Trophoblast cell (in vitro differentiated cells and primary cell): ENCODE results near the gene MEIOSIN.

Experiments
- DNase-seq, 2 donors: peaks; one replicate each; pipeline ENCODE4 v3.0.0-alpha.2; 2016
- H2AFZ ChIP-seq: 2 replicates; pipeline ENCODE4 v1.6.1; 2013; ENCODE audit warnings: low read length, moderate library complexity, mild to moderate bottlenecking; ENCODE audit not compliant: insufficient read depth, poor library complexity
- H2AK5ac ChIP-seq: 2 replicates; pipeline ENCODE4 v1.6.1; 2013; ENCODE audit warnings: mild to moderate bottlenecking, low read length
- H2BK120ac ChIP-seq: 2 replicates; pipeline ENCODE4 v1.6.1; 2013; ENCODE audit warnings: low read length, mild to moderate bottlenecking, moderate library complexity; ENCODE audit not compliant: insufficient read depth, poor library complexity
- H2BK12ac ChIP-seq: 2 replicates; pipeline ENCODE4 v1.6.1; 2013; ENCODE audit warnings: mild to moderate bottlenecking, low read length, moderate library complexity
- H2BK5ac ChIP-seq: 2 replicates; pipeline ENCODE4 v1.6.1; 2013; ENCODE audit warnings: low read length, low read depth, moderate library complexity, mild to moderate bottlenecking; ENCODE audit not compliant: poor library complexity
- H3K14ac ChIP-seq: 2 replicates; pipeline ENCODE4 v1.6.1; 2013; ENCODE audit warnings: mild to moderate bottlenecking, low read length
- H3K18ac ChIP-seq: 2 replicates; pipeline ENCODE4 v1.6.1; 2013; ENCODE audit warnings: mild to moderate bottlenecking, low read length
- H3K23ac ChIP-seq: 2 replicates; pipeline ENCODE4 v1.6.1; 2013; ENCODE audit warnings: low read length
- H3K27ac ChIP-seq: 2 replicates; pipeline ENCODE4 v1.5.1; 2013; ENCODE audit warnings: low read depth, mild to moderate bottlenecking, inconsistent platforms, low read length, moderate library complexity
- H3K27me3 ChIP-seq: 2 replicates; pipeline ENCODE4 v1.6.1; 2013; ENCODE audit warnings: inconsistent platforms, mild to moderate bottlenecking, low read length, moderate library complexity; ENCODE audit not compliant: insufficient read depth
- H3K36me3 ChIP-seq, 2 experiments: 1 replicate in 1 of 2; 2 replicates in 1 of 2; pipeline ENCODE4 v1.6.1; 2013; ENCODE audit warnings: low read length in 2 of 2, mild to moderate bottlenecking in 2 of 2, moderate library complexity in 1 of 2; ENCODE audit not compliant: insufficient read depth in 2 of 2, control insufficient read depth in 1 of 2
- H3K4ac ChIP-seq: 2 replicates; pipeline ENCODE4 v1.6.1; 2013; ENCODE audit warnings: low read depth, mild to moderate bottlenecking, low read length, moderate library complexity
- H3K4me1 ChIP-seq, 2 experiments: 1 replicate in 1 of 2; 2 replicates in 1 of 2; pipeline ENCODE4 v1.6.1; 2013; ENCODE audit warnings: low read length in 2 of 2, mild to moderate bottlenecking in 2 of 2, moderate library complexity in 1 of 2; ENCODE audit not compliant: insufficient read depth in 2 of 2, control insufficient read depth in 1 of 2
- H3K4me2 ChIP-seq: 2 replicates; pipeline ENCODE4 v1.6.1; 2013; ENCODE audit warnings: inconsistent platforms, mild to moderate bottlenecking, low read length, moderate library complexity
- H3K4me3 ChIP-seq: 2 replicates; pipeline ENCODE4 v1.5.1; 2013; ENCODE audit warnings: mild to moderate bottlenecking, low read depth, low read length, inconsistent platforms
- H3K79me1 ChIP-seq: one replicate; pipeline ENCODE4 v1.6.1; 2013; ENCODE audit warnings: low read length
- H3K79me2 ChIP-seq: 2 replicates; pipeline ENCODE4 v1.6.1; 2013; ENCODE audit warnings: low read length, mild to moderate bottlenecking; ENCODE audit not compliant: control insufficient read depth, insufficient read depth, poor library complexity
- H3K9ac ChIP-seq: 2 replicates; pipeline ENCODE4 v1.6.1; 2013; ENCODE audit warnings: mild to moderate bottlenecking, low read length
- H3K9me3 ChIP-seq: 2 replicates; pipeline ENCODE4 v1.6.1; 2013; ENCODE audit warnings: low read depth, mild to moderate bottlenecking, control low read depth, inconsistent platforms, low read length; ENCODE audit not compliant: insufficient read depth
- H4K12ac ChIP-seq: 2 replicates; pipeline ENCODE4 v1.6.1; 2013; ENCODE audit warnings: low read depth, mild to moderate bottlenecking, low read length, moderate library complexity
- H4K8ac ChIP-seq: 2 replicates; pipeline ENCODE4 v1.6.1; 2013; ENCODE audit warnings: low read depth, mild to moderate bottlenecking, low read length, moderate library complexity
- H4K91ac ChIP-seq: one replicate; pipeline ENCODE4 v1.6.1; 2013; ENCODE audit warnings: low read depth, mild to moderate bottlenecking, low read length, moderate library complexity
- WGBS: extraction: QIAGEN DNeasy Blood & Tissue Kit; methylation state at CpG from one replicate; pipeline ENCODE4 v1.1.7; 2013; ENCODE audit warnings: missing lambda C conversion rate; ENCODE audit not compliant: insufficient read length, insufficient coverage; ENCODE audit errors: extremely low coverage; 5-methylcytosine and 5-hydroxymethylcytosine counted together

The MEIOSIN gene

GRCh38 chr19:45769821-45770191 is 36.6 kb downstream of the MEIOSIN start:
- no CpG with 5 or more reads among the region's 28 CpGs for WGBS
- H3K79me1 ChIP-seq = peaks cover 27% of the 10 kb centered on the region
- H4K12ac ChIP-seq = peak overlapping the region; percentile 71
- H3K4me3 ChIP-seq = peak overlapping the region; percentile 68
- peak overlapping the region; percentile 69 for H2BK5ac ChIP-seq
- H3K23ac ChIP-seq = no peak overlapping the region
- H2AFZ ChIP-seq = peak overlapping the region; percentile 50
- peak overlapping the region; percentile 91 for H3K27ac ChIP-seq
- H3K27me3 ChIP-seq = no peaks in the 10 kb centered on the region
- no peaks in the 10 kb centered on the region for H3K9me3 ChIP-seq
- peak overlapping the region; percentile 86 for H4K8ac ChIP-seq
- peak overlapping the region; percentile 75 for H3K18ac ChIP-seq
- H3K4me2 ChIP-seq = peak overlapping the region; percentile 97
- peaks cover 13 to 21% of the 10 kb centered on the region in 2 experiments for H3K4me1 ChIP-seq
- H3K79me2 ChIP-seq = peaks cover 13% of the 10 kb centered on the region
- H2BK12ac ChIP-seq = peak overlapping the region; percentile 10
- H4K91ac ChIP-seq = peak overlapping the region; percentile 91
- peak overlapping the region; percentile 42 for H3K4ac ChIP-seq
- H3K36me3 ChIP-seq = peaks cover 16% of the 10 kb centered on the region in 2 experiments
- H3K14ac ChIP-seq = peak overlapping the region; percentile 83
- H3K9ac ChIP-seq = peak overlapping the region; percentile 84
- H2AK5ac ChIP-seq = peak overlapping the region; percentile 67
- peak overlapping the region; percentile 59 for H2BK120ac ChIP-seq
- peak in 1 of 2 donors; percentile 45 for DNase-seq

GRCh38 chr19:45770192-45771101 is 37.2 kb downstream of the MEIOSIN start:
- H2AFZ ChIP-seq = peak overlapping the region; percentile 50
- WGBS = no CpG with 5 or more reads among the region's 79 CpGs
- no peak overlapping the region for H2AK5ac ChIP-seq
- H4K8ac ChIP-seq = peak overlapping the region; percentile 86
- H3K9ac ChIP-seq = peak overlapping the region; percentile 84
- H3K4me3 ChIP-seq = peak overlapping the region; percentile 73
- peak overlapping the region; percentile 42 for H3K4ac ChIP-seq
- H2BK5ac ChIP-seq = peak overlapping the region; percentile 69
- no peaks in the 10 kb centered on the region for H3K9me3 ChIP-seq
- H3K14ac ChIP-seq = peak overlapping the region; percentile 83
- peaks cover 27% of the 10 kb centered on the region for H3K79me1 ChIP-seq
- H3K36me3 ChIP-seq = peaks cover 16 to 17% of the 10 kb centered on the region in 2 experiments
- H3K27me3 ChIP-seq = no peaks in the 10 kb centered on the region
- DNase-seq = peak; percentile 96 to 98
- H3K4me1 ChIP-seq = peaks cover 7 to 15% of the 10 kb centered on the region in 2 experiments
- peaks cover 13% of the 10 kb centered on the region for H3K79me2 ChIP-seq
- H2BK12ac ChIP-seq = no peak overlapping the region
- H3K18ac ChIP-seq = peak overlapping the region; percentile 75
- peak overlapping the region; percentile 59 for H2BK120ac ChIP-seq
- peak overlapping the region; percentile 91 for H3K27ac ChIP-seq
- H4K12ac ChIP-seq = peak overlapping the region; percentile 71
- H4K91ac ChIP-seq = peak overlapping the region; percentile 91
- H3K4me2 ChIP-seq = peak overlapping the region; percentile 97
- no peak overlapping the region for H3K23ac ChIP-seq

- Histone ChIP-seq H3K36me3 (peaks cover 17% of the 10 kb centered on the region in 2 experiments), H3K18ac (no peak overlapping the region), H4K8ac (no peak overlapping the region), H3K14ac (no peak overlapping the region), H3K27me3 (no peaks in the 10 kb centered on the region), H2AK5ac (no peak overlapping the region), H3K79me1 (peaks cover 27% of the 10 kb centered on the region), H3K9me3 (no peaks in the 10 kb centered on the region), H4K12ac (no peak overlapping the region), H3K27ac (no peak overlapping the region), H3K4ac (no peak overlapping the region), H2BK5ac (no peak overlapping the region), H3K79me2 (peaks cover 13% of the 10 kb centered on the region), H3K23ac (no peak overlapping the region), H3K4me2 (peak overlapping the region; percentile 66), H3K9ac (no peak overlapping the region), H2AFZ (no peak overlapping the region), H3K4me1 (peaks cover 6 to 13% of the 10 kb centered on the region in 2 experiments), H4K91ac (no peak overlapping the region), H2BK12ac (no peak overlapping the region), H2BK120ac (no peak overlapping the region), H3K4me3 (no peak overlapping the region)
- peak in 1 of 2 donors; percentile 40 for DNase-seq
- WGBS = no CpG with 5 or more reads among the region's 46 CpGs
These were observed 38.2 kb downstream of the MEIOSIN start for GRCh38 chr19:45771311-45771933.

- H2BK120ac ChIP-seq = no peak overlapping the region
- H2AK5ac ChIP-seq = no peak overlapping the region
- H2AFZ ChIP-seq = no peak overlapping the region
- H3K14ac ChIP-seq = no peak overlapping the region
- no peaks in the 10 kb centered on the region for H3K9me3 ChIP-seq
- H3K9ac ChIP-seq = no peak overlapping the region
- H3K18ac ChIP-seq = no peak overlapping the region
- no peak overlapping the region for H4K12ac ChIP-seq
- peaks cover 0 to 5% of the 10 kb centered on the region in 2 experiments for H3K4me1 ChIP-seq
- H3K4ac ChIP-seq = no peak overlapping the region
- no peak for DNase-seq
- no peak overlapping the region for H4K8ac ChIP-seq
- no CpG with 5 or more reads among the region's 14 CpGs for WGBS
- H2BK5ac ChIP-seq = no peak overlapping the region
- no peak overlapping the region for H2BK12ac ChIP-seq
- H3K4me2 ChIP-seq = no peak overlapping the region
- no peak overlapping the region for H3K23ac ChIP-seq
- peaks cover 23% of the 10 kb centered on the region for H3K79me1 ChIP-seq
- H3K27ac ChIP-seq = no peak overlapping the region
- H3K27me3 ChIP-seq = no peaks in the 10 kb centered on the region
- H4K91ac ChIP-seq = no peak overlapping the region
- no peak overlapping the region for H3K4me3 ChIP-seq
- peaks cover 24 to 26% of the 10 kb centered on the region in 2 experiments for H3K36me3 ChIP-seq
- peaks cover 13% of the 10 kb centered on the region for H3K79me2 ChIP-seq
These were observed 39.0 kb downstream of the MEIOSIN start for GRCh38 chr19:45772130-45772840.
